OCI-LY1 (cell line): ENCODE data around the gene IL21R.

ENCODE experiments used
- EZH2 ChIP-seq: fragments of 200-600 bp; sonication (generic), shearing (Covaris generic); IDR thresholded peaks from 2 replicates; pipeline ENCODE4 v1.8.0; 2017; ENCODE audit warnings: borderline replicate concordance, mixed run types, mild to moderate bottlenecking, antibody characterized with exemption, low read length, moderate library complexity, mixed read lengths
- TF ChIP-seq, protein P1 (sequence below): fragments of 200-600 bp; sonication (generic), shearing (Covaris generic); IDR thresholded peaks from 2 replicates; pipeline ENCODE4 v1.5.1; 2017; ENCODE audit warnings: mild to moderate bottlenecking, antibody characterized with exemption, low read length, moderate library complexity, mixed read lengths

DNA sequence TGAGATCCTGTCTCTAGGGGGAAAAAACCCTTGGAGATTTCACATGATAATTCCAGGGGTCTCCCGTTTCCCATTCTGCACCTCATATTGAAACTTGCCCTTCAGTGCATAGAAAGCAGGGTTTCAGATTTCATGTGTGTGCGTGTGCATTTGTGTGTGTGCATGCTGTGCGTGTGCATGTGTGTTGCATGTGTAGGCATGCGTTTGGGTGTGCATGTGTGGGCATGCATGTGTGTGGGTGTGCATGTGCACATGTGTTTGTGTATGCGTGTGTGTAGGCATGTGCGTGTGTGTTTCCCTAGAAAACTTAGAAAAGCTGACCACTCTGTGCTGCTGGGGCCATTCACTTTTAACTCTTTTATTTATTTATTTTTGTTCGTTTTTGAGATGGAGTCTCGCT, 40.0 kb downstream of the IL21R start:
- TF ChIP-seq, protein P1, sequence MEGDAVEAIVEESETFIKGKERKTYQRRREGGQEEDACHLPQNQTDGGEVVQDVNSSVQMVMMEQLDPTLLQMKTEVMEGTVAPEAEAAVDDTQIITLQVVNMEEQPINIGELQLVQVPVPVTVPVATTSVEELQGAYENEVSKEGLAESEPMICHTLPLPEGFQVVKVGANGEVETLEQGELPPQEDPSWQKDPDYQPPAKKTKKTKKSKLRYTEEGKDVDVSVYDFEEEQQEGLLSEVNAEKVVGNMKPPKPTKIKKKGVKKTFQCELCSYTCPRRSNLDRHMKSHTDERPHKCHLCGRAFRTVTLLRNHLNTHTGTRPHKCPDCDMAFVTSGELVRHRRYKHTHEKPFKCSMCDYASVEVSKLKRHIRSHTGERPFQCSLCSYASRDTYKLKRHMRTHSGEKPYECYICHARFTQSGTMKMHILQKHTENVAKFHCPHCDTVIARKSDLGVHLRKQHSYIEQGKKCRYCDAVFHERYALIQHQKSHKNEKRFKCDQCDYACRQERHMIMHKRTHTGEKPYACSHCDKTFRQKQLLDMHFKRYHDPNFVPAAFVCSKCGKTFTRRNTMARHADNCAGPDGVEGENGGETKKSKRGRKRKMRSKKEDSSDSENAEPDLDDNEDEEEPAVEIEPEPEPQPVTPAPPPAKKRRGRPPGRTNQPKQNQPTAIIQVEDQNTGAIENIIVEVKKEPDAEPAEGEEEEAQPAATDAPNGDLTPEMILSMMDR, result no peak
- TF ChIP-seq EZH2, result no peak
